Stimulated activated CD8-positive, alpha-beta memory T cell treated with anti-CD3 and anti-CD28 coated beads, Interleukin-4, amount 100 ng/mL, for 4 hours (primary cell): ENCODE data around the gene ERG.

ENCODE experiments used
- DNase-seq, 2 donors: peaks; one replicate each; pipeline ENCODE4 v3.0.0-alpha.2; 2020; ENCODE audit warnings: low read depth in 2 of 2, low spot score in 1 of 2

Gene ERG

DNA sequence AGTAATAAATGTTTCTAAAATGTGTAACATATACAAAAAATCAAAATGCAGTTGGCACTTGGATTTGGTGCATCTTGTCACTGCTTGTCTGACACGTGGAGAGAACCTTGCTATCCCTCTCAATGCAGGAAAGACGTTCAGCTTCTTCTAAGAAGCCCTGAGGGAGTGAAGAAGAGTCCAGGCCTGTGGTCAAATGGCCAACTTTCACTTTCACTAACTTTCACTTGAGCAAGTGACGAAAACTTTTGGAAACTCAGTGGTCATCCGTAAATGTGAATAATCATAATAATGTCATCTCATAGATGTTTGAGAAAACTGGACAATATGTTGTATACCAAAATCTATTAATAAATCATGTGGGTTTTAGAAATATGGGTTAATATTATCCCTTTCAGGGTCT is 61.9 kb downstream of the ERG start:
- no peak for DNase-seq

- no peak for DNase-seq
Measured at GRCh38 chr21:38434913-38435533, 63.3 kb downstream of the ERG start.

GRCh38 chr21:38433471-38433870 is 64.8 kb downstream of the ERG start:
- DNase-seq = no peak

DNA sequence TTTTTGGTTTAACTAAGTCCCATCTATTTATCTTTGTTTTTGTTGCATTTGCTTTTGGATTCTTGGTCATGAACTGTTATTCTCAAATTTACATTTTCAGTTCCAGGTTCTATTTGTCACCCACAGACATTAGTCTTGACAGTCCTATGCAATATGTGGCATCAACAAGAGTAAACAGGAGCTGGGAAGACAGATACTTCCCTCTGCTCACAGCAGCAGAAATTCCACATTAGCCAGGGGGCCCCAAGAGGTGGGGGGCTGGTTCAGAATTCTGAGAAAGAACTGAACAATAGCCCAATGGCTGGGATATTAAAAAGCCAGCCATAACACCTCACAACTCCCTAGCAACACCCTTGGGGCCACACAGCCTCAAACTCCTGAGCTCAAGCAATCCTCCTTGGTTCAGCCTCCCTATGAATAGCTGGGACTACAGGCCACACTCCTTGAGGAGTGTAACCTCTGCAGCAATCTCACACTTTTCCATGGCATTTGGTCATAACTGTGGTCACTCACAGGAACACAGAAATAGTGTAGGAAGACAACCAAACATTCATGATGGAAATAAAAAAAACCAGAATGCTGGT is 67.8 kb downstream of the ERG start:
- DNase-seq = no peak

GRCh38 chr21:38429011-38429410 is 69.3 kb downstream of the ERG start:
- DNase-seq = no peak

GRCh38 chr21:38428211-38428610 is 70.1 kb downstream of the ERG start:
- no peak for DNase-seq

- no peak for DNase-seq
Measured at GRCh38 chr21:38424305-38425019, 73.8 kb downstream of the ERG start.

DNA sequence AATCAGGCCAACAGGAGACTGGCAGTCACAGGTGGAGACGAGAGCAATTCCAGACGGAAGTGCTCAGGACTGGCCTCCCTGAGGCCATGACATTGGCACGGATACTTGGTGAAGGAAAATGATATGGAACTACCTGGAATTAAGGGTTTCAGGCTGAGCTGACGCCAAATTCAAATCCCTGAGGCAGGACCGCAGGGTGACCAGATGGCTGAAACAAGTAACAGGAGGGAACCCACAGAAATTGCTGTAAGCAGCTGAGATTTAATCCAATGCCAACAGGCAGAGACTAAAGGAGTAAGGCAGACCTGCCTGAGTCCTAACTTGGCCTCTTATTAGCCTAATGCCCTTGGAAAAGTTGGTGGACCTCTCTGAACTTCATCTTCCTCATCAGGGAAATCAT is 76.2 kb downstream of the ERG start:
- DNase-seq = no peak

DNA sequence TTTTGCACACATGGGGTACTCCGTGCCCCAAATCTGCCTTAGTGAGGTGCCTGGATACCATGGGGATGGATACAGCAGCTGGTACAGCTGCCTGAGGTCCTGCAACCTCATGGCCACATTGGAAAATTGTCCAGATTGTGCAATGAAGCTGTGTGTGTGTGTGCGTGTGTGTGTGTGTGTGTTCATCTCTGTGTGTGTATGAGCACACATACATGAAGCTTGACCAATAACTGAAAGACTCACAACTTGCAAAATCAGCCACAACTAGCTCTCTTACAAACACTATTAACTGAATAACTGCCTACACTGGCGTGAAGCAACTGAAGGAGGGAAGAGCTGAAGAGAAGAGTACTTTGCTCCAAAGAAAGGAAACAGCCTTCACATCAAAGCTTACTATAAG is 78.1 kb downstream of the ERG start:
- no peak for DNase-seq

GRCh38 chr21:38417726-38418125 is 80.6 kb downstream of the ERG start:
- DNase-seq = no peak

GRCh38 chr21:38416791-38417190 is 81.5 kb downstream of the ERG start:
- no peak for DNase-seq

- DNase-seq = no peak
Measured at GRCh38 chr21:38413958-38414548, 84.2 kb downstream of the ERG start.

DNA sequence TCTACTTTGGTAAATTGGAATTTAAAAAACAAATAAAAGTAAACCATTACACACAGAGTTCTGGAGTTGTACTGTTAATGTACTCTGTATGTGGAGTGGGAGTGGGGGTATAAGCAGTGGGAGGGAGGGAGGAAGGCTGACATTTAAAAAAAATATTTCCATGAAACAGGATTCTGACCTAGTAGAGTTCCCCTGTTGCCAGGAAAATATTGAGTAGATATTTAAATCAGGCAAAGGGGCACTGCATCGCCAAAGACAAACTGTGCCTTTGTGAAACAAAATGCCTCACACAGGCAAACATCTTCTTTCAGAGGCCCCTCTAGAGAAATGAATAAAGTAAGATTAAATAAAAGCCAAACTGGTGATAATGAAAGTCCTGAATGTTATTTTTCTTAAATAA is 87.8 kb downstream of the ERG start:
- no peak for DNase-seq

DNA sequence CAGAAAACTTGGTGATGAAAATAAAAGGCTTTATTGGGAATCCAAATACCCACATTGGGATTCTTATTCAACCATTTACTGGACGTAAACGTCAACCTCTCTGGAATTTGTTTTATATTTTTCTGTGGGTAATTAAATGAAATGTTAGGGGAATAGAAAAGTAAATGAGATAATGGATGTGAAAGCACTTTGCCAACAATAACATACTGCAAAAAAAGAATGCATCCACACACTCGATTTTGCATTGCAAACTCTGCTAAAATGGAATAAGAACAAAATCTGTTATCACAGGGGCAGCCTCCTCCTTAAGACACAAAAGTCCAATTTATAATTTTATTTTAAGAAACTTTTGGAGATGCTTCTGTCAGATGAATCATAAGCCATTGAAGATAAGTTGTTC is 88.4 kb downstream of the ERG start:
- DNase-seq = no peak

GRCh38 chr21:38404177-38404576 is 94.1 kb downstream of the ERG start:
- DNase-seq = no peak

DNA sequence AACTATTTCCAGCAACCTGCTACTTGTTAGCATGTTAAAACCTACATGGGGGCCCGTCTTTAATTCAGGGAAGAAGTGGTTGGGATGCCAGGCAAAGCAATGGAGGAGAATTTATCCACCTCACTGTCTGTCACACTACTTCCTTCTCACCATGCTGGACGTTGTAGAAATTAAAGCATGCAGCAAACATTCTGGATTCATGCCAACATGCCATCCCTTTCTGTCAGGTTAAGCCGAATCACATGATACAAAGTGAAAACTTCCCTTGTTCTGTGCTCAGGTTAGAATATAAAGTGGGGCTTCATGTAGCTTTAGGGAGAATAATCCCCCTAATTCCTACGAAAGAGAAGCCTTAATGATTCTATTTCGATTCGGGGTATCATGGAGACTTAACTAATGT is 95.5 kb downstream of the ERG start:
- no peak for DNase-seq

DNA sequence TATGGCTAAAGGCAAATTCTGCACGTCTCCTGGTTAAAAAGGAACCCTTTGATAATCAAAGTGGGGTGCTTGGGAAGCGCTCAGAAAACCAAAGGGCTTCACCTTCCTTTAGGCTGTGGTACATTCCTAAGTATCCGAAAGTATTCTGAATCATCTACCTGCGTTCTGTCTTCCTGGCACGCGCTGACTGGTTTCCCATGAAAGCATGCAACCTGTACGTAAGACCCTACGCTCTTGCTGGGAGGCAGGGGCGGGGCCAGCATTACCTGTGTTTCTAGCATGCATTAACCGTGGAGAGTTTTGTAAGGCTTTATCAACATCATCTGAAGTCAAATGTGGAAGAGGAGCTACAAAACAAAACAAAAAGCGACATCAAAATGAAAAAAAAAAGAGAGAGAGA is 96.0 kb downstream of the ERG start:
- DNase-seq = no peak

DNA sequence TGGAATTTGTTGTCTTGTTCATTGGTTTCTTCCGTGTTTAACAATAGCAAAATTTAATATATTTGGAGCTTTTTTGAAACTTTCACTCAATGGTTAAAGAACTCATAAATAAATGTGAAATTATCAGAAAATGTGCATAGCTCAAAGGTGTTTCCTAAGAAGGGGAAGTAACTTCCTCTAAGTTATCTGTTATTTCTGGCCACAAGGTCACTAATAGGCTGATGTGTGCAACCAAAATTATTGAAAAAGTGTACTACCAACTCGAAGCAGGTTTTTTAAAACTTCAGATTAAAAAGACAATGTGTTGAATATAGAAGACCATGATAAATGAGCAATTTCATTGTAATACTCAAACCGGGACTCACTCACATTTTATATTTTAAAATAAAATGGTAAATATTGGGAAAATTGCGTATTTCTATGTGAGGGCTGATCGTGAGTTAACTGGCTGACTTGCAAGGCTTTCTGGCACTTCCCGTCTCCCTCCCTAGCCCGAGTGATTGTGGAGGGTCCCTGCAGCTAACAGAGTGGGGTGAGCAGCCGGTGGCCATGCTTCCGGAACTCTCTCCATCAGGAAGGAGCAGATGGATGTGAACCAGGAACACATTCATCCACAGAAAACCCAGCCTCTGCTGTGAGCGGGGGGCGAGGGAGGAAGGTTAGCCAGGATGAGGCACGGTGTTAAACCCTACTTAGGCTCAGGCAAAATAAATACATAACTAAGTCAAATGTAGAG is 96.9 kb downstream of the ERG start:
- DNase-seq = no peak

DNA sequence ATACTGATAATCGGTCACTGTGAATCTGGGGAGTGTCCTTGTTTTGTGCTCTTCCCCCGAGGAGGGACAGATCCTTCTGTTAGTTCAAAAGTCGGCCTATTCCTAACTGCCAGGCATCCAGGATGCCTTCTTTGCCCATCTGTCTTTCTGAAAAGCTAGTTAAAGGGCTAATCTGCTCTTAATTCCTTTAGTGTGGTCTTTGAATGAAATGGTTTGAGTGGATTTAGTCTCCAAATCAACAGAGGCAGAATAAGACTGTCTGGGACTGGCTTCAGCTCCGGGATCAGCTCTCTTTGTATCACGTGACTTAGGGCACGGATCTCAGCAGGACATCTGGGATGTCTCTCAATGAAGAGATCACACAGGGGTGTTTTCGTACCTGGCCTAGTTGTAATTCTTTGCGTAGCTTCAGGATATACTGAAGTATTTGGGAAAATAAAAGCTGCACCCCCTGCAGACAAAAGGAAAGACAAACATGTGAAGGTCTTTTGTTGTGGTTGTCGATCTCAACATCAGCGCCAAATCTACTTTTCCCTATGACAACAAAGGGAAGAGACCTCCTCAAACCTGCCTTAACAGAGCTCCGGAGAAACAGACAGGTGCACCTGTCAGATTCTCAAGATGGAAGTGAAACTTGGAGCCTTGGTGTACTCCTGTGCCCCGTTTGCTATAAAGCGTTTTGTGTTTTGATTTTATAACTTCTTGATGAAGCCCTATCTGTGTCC is 97.9 kb downstream of the ERG start:
- DNase-seq = no peak

GRCh38 chr21:38399103-38399502 is 99.2 kb downstream of the ERG start:
- no peak for DNase-seq

- DNase-seq = no peak
Measured at GRCh38 chr21:38396325-38396724, 102.0 kb downstream of the ERG start.
